Activated naive CD4-positive, alpha-beta T cell treated with Interleukin-2 at 50 U/mL for 16 hours (primary cell): ENCODE data around the gene HORMAD2.

Experiments
- DNase-seq: peaks from one replicate; pipeline ENCODE4 v3.0.0-alpha.2; 2020

The HORMAD2 gene

GRCh38 chr22:30079952-30080533 is at the start of gene HORMAD2:
TSS of gene HORMAD2 (plus strand) at chr22:30080464. CDS start at chr22:30093953, 13,489 bp downstream.
- DNase-seq, result no peak

- DNase-seq, result no peak
Measured at GRCh38 chr22:30031328-30031727, 48.9 kb upstream of the HORMAD2 start.

- DNase-seq, result no peak
Measured at GRCh38 chr22:30031764-30032455, 48.4 kb upstream of the HORMAD2 start.

GRCh38 chr22:30033137-30033536 is 47.1 kb upstream of the HORMAD2 start:
- DNase-seq, result no peak

GRCh38 chr22:30033901-30034300 is 46.4 kb upstream of the HORMAD2 start:
- DNase-seq, result no peak

- DNase-seq, result no peak
Measured at GRCh38 chr22:30036656-30037055, 43.6 kb upstream of the HORMAD2 start.

GRCh38 chr22:30038219-30038618 is 42.0 kb upstream of the HORMAD2 start:
- no peak for DNase-seq

DNA sequence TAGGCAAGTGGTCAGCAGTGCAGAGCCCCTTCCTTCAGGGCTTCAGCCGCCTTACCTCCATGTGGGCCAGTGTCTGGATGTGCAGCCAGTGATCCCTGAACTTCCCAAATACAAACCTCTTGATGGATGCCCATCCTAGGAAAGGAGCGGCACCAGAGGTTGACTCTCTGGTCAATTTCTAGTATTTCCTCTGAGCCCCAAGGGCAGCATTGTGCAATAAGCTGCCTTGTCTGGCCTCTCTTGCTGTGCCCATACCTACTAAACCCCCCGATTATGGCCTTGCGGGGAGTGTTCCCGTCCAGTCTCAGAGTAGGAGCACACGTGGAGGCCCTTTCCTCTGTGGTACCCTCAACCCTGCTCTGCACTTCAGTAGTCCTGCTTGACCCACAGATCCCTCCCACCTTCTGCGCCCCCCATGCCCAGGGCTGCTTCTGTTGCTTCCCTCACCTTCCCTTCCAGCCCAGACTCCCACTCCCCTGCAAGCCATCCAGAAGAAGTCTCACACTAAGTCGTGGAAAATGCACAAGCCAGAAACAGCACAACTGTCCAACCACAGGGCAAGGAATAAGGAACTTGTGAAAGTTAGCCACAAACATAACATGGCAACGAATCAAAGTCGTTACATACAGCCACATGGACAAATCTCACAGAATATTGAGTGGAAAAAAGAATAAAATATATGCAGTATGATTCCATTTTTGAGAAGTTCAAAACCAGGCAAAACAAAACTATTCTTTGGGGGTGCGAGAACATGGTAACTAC is 39.6 kb upstream of the HORMAD2 start:
- DNase-seq, result no peak

- DNase-seq, result no peak
Measured at GRCh38 chr22:30041475-30041874, 38.8 kb upstream of the HORMAD2 start.

DNA sequence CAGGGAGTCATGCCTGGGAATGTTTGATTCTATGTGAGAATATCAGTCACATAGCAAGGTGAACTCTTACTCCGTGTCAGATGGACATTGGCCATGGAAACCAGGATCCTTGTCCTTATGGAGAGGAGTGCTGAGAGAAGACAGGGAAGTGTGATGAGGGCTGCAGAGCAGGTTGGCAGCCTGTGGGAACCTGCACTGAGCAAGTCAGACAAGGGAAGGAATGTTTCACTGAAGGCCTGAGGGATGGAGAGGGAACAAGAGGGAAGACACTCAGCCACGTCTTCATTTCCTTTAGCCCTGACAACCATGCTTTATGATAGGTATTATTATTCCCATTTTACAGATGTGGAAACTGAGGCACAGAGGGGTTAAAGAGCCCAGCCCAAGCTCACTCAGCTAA is 38.4 kb upstream of the HORMAD2 start:
- no peak for DNase-seq

GRCh38 chr22:30043161-30043560 is 37.1 kb upstream of the HORMAD2 start:
- no peak for DNase-seq

GRCh38 chr22:30044369-30044768 is 35.9 kb upstream of the HORMAD2 start:
- no peak for DNase-seq

DNA sequence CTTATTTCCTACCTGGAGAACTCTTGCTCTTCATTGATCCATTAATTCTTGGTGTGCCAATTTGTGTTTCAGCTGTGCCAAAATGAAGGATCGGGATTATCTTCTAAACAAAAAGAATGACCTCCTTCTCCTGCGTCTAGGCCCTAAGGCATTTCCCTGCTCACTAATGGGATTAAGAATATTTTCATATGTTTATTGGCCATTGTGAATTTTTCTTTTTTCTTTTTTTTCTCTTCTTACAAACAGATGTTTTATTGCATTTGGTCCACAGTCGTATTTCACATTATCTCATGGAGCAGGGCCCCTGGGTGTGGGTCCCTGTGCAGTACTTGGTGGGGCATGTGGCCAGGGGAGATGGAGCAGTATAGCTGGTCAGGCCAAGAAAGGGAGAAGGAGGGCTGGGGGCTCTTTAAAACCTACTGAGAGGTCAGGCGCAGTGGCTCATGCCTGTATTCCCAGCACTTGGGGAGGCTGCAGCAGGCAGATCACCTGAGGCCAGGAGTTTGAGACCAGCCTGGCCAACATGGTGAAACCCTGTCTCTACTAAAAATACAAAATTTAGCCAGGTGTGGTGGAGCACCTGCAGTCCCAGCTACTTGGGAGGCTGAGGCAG is 35.3 kb upstream of the HORMAD2 start:
- DNase-seq, result no peak

GRCh38 chr22:30045494-30045887 is 34.8 kb upstream of the HORMAD2 start:
- DNase-seq, result no peak

DNA sequence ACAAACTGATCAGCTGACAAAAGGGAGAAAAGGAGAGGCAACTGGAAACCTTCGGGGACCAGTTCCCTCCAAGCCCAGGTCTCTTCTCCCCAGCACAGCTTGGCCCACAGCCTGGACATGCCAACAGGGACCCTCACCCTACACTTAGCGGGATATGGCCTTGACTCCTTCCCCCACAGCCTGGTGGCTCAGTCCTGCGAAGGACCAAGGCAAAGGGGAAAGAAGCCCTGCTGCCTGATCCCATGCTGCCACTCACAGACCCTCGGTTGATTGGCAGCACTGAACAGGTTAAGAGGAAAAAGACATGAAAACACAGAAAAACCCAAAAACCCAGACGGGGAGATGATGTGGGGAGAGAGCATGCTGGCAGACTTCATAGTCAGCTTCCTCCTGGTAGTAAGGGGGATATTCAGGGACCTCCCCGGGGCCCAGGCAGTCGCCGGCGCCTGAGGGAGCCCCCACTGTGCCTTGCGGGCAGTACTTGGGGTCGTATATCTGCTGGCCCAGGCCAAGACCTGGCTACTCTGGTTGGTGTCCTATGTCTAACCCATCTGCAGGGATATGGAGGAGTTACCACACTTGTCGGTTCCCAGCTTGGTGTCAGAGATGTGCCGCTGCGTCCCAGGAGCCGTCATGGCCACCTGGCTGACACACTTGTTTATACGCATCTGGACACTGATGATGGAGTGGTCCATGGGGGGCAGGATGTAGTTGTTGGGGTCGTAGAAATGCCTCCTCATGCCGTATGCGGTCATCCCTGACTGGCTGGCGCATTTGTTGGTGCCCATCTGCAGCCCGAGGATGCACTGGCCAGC is 34.2 kb upstream of the HORMAD2 start:
- DNase-seq, result no peak

DNA sequence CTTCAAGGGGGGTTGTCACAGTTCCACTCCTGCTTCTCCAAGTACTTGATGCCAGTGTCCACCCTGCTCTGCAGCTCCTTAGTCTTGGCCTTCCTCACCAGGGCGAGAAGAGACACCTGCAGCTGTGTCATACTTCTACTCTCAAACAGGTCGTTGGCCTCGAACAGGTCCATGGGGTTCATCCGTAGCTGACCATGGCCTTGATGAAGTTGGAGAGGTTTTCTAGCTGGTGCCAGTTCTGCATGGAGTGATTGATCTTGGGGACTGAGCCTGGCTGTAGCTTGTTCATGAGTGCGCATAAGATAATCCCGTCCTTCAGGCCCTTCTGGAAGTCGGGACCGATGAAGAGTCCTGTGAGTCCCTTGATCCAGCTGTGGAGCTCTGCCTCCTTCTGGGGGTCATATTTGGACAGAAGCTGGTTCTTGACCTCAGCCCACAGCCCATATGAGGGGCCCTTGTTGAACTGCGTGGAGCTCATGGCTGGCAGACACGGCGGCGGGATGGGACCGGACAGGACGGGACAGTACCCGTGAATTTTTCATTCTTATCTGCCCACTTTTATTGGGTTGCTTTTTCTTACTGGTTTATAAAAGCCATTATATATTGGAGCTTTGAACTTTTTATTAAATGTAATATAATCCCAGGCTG is 33.4 kb upstream of the HORMAD2 start:
- no peak for DNase-seq

- no peak for DNase-seq
Measured at GRCh38 chr22:30047364-30047738, 32.9 kb upstream of the HORMAD2 start.

GRCh38 chr22:30048681-30049080 is 31.6 kb upstream of the HORMAD2 start:
- no peak for DNase-seq

DNA sequence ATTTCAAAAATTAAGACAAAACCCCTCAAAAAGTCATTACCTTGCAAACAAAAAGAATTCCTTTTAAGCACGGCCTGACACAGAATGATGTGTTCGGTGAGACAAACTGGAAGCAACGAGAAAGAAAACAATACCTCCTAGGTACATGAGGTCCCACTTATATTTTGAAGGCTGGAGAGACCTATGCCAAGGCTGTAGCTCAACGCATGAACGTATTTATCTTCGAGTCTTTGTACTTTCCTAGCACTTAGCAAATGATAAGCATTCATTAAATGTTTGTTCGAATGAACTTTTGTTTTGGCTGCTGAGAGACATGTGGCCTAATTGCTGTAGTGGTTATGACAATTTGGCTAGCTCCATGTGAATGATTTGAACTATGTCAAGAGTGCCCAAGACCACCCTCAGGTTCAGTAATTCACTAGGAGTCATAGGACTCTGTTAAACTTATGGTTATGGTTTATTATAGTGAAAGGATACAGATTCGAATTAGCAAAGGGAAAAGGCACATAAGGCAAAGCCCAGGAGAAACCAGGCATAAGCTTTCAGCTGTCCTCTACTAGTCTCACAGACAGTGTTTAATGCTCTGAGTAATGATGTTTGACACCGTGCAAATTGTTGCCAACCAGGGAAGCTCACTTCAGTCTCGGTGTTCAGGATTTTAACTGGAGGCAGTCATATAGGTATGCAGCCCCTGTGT is 26.0 kb upstream of the HORMAD2 start:
- DNase-seq, result no peak

- no peak for DNase-seq
Measured at GRCh38 chr22:30054764-30055069, 25.5 kb upstream of the HORMAD2 start.

DNA sequence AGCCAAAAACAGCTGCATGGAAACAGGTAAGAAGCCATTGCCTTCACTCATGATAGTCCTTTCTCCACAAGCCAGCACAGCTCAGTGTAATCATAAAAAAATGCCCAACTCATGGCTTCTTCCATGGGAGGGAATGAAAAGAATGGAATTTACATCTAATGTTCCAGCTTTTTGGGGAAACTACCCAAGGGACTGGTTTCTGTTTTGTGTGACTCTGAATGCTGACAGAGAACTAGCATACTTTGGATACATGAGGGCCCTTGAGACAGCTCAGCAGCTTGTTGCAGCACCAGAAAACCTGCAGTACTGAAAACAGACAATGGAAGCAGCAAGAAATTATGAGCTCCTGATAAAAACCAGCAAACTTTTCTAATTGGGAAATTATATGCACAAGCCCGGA is 24.2 kb upstream of the HORMAD2 start:
- no peak for DNase-seq

DNA sequence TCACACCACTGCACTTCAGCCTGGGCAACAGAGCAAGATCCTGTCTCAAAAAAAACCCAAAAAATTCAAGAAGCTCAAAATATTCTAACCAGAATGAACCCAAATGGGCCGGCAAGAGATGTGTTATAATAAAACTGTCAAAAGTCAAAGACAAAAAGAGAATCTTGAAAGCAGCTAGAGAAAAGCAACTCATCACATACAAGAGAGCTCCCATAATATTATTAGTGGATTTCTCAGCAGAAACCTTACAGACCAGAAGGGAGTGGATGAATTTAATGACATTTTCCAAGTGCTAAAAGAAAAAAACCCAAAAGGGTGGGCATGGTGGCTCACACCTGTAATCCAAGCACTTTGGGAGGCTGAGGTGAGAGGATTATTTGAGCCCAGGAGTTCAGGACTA is 22.9 kb upstream of the HORMAD2 start:
- DNase-seq, result no peak
